HG03469 (cell line): ENCODE data around the gene NPHP4.

ENCODE experiments used
- ATAC-seq: cut with Tn5 transposase; IDR thresholded peaks from one replicate; pipeline ENCODE4 v1.9.1; 2021; ENCODE audit warnings: mild to moderate bottlenecking, moderate library complexity, moderate number of reproducible peaks; ENCODE audit not compliant: unreplicated experiment

The NPHP4 gene

DNA sequence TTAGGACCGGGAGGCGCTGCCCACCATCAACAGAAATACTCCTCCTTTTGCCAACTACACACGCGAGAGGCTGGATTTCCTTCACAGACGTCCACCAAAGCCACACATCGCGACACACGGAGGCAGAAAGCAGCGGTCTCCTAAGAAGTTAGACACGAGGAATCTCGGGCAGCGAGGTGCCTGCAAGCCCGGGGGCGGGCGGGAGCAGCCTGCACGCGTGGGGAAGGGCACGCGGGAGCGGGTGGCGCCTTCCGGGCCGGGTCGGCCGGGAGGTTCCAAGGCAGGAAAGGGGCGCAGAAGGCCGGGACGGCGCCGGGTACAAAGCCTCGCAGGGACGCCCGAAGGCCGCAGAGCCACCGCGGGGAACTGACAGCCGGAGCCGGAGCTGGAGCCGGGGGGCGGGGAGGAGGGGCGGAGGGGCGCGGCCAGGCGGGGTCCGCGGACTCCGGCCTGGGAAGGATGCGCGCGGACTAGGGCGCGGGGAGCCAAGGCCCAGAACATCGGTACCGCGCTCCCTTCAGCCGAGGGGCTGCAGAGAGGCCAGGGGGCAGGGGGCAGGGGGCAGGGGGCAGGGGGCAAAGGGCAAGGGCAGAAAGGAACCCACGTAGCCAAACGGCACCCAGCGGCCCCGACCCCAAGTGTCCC, 722 bp downstream of the NPHP4 start:
- ATAC-seq, result peak; percentile 2

DNA sequence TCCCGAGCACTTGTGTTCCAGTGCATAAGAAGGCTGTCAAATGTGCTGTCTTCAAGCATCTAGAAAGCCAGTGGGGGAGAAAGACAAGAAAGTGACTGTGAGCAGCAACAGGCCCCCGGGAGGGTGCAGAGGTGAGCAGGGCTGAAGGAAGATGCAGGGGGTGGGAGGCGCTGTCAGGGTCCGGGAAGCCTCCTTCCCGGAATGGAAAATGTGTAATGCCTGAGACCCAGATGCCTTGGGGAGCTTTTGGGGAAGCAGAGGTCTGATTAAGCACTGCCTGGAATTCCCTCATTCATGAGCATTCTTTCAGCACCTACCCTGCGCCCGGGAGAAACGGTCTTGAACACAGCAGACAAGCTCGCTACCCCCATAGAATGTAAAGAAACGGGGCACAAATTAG, 1.3 kb downstream of the NPHP4 start:
- ATAC-seq, result no peak

DNA sequence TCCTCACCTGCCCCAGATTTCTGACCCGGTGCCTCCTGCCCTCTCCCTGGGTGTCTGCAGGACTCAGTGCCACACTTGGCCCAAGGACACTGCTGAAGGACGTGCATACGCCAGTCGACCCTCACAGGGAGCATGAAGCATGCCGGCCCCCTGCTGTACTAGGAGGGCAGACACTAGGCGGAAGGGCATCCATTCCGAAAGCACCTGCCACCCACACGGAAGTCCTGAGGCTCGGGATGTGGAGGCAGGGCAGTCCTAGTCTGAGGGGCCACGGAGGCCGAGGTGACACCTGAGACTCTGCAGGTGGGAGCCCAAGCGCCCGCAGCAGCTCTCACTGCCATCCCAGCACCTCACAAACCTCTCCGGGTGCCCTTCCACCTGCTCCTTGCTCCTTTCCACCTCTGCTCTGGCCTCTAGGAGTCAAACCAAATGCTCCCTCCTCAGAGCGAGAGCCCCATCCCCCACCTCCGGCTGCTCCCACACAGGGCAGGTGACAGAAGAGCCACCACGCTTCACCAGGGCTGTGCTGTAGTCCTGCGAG, 2.4 kb downstream of the NPHP4 start:
- ATAC-seq, result no peak

DNA sequence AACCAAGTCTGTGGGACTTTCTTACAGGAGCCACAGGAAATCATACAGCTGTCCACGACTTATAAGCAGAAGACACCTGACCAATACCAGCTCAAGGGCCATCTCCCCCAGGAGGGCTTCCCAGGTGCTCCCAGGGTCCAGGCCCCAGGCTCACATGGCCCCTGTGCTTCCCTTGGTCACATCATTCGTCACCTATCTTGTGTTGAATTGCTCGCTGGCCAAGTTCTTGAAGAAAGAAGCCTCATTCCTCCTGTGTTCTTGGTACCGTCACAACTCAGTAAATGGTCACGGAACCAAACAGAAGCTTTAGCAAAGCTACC, 3.0 kb downstream of the NPHP4 start:
- no peak for ATAC-seq

DNA sequence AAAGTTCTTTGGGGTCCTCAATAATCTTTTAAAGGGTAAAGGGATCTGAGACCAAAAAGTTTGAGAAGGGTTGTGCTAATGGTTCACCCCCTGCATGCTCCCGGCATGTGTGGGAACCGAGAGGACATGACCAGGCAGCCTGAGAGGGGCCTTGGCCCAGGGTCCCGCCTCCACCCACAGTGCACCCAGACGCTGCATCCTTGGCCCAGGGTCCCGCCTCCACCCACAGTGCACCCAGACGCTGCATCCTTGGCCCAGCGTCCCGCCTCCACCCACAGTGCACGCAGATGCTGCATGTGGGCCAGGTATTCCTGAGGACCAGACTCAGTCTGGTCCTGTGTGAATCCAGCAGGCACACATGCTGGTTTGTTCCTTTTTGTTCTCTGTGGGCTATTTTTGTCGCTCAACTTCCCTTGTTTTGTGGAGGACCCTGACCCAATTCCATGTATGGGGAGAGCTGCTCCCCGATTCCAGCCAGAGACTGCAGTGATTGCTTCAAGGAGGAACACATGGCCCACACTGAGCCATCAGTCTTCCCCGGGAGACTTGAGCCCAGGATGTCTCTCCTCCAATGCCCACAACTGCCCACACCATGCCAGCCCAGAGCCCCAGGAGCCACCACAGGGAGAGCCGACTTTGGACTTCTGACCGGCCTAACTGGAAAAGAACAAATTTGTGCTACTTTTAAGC, 3.5 kb downstream of the NPHP4 start:
- no peak for ATAC-seq

DNA sequence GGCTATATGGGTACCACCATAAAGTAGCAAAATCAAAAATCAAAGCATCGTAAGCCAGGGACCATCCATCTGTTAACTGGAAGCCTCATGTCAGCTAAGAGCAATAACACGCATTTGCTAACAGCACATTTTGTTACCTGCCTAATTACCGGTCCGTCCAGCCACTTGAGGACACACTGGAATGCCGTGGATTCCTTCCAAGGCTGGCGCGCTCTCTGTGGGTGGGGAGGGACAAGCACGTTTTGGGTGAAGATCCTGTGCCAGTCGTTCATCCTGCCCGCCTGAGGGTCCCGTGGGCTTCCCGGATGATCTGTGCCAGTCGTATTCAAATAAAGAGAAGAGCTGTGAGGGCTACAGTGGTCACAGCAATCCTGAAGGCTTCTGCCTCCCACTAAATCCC, 6.2 kb downstream of the NPHP4 start:
- no peak for ATAC-seq

DNA sequence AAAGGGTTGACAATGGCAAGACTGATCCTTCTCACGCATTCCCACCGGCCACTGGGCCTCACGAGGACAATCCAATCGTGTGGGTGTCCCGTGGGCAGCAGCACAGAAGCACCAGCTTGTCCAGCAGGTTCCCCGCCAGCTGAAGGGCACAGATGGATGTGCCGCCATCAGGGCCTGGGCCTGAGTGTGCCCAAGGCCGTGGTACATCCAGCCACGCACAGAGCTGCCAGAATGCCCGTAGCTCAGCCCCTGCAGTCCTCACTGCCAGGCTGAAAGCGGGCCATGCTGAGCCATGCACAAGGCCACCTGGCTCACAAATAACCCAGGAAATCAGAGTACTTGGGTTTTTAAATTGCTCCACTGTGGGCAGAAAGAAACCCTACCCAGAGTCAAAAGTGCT, 7.0 kb downstream of the NPHP4 start:
- no peak for ATAC-seq

DNA sequence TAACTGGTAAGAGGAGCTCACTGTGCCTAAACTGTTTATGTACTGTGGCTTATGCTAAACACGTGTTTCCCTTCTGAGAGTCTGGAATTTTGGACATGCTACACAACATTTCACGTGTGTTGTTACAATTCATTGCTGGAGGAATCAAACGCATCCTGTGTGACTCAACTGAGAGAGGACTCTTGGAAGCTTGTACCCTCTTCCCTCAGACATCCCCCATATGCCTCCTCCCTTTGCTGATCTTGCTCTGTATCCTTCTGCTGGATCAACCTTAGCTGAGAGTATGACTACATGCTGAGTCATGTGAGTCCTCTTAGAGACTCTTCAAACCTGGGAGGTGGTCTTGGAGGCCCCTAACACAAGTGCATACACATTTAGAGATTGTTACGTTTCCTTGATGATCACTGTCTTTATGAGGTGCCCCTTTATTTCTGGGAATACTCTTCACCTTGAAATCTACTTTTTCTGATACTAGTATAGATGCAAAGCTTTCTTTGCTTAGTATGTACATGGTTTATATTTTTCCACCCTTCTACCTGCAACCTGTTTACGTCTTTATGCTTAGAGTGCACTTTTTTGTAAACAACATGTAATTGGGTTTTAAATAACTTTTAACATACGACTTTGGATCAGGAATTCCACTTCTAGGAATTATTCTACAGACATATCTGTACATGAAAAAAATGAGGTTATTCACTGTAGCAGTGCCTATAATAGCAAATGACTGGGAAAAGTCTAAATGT, 8.7 kb downstream of the NPHP4 start:
- no peak for ATAC-seq

DNA sequence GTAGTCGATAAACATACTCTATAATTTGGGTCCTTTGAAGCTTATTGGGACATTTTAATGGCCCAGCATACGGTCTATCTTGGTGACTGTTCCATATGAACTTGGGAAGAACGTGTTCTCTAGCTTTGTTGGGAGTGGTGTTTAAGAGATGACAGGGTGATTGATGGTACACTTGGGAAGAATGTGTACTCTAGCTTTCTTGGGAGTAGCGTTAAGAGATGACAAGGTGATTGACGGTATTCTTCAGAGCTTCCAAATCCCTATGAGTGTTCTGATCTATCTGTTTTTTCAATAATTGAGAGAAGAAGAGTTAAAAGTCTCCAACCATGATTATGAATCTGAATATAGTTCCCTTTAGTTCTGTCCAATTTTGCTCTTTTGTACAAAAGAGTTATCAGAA, 9.4 kb downstream of the NPHP4 start:
- no peak for ATAC-seq

DNA sequence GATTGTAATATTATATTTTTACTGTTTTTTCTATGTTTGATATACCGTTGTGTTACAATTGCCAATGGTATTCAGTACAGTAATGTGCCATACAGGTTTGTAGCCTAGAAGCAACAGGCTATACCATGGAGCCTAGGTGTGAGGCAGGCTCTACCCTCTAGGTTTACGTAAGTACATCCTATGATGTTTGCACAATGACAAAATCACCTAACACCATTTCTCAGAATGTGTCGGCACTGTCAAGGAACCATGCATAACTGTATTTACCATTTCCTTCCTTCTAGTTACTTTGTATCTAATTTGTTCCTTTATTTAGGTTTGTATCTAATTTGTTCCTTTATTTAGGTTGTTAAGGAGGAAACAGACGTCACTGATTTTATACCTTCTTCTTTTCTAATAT, 9.9 kb downstream of the NPHP4 start:
- ATAC-seq, result no peak

DNA sequence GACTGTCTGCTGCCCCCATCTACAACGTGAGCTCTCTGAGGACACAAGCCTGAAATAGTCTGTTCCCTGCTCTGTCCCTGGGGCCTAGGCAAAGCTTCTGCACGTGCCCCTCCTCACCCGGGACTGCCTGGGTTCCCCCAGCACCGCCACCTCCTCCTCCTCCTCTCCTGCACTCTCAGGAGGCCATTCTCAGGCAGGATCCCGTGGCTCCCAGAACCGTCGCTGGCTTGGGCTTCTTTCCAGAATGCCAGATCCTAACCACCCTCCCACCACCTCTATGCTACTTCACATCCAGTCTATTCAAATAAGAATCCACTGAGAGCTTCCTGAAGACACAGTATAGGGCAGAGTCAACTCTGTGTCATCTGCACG, 11.2 kb downstream of the NPHP4 start:
- ATAC-seq, result no peak

DNA sequence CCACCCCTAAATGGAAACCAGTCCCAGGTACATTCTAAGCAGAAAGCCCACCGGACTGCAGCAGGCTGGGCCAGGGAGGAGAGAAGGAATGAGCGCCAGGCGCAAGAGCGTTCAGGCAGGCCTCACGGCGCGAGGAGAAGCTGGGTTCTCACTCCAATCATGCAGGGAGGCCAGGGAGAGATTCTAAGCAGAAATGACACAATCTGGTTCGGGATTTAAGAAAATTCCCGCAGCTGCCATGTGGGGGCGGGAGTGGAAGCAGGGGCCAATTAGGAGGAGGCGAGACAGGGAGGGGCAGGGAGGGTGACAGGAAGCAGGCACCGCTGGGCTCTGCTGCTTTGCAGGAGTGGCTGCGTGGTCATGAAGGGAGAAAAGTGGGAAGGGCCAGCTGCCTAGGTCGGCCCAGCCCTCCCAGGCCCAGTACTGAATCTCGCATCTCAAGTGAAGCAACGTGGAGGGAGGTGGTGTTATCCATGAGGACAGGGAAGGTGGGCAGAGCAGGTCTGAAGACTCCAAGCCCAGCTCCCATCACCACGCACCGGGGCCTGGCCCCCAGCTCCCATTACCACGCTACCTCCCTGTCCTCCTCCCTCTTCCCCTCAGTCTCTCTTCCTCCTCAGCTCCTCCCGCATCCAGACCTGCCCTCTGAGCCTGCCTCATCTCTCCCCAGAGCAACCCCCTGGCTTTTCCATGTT, 11.8 kb downstream of the NPHP4 start:
- no peak for ATAC-seq

DNA sequence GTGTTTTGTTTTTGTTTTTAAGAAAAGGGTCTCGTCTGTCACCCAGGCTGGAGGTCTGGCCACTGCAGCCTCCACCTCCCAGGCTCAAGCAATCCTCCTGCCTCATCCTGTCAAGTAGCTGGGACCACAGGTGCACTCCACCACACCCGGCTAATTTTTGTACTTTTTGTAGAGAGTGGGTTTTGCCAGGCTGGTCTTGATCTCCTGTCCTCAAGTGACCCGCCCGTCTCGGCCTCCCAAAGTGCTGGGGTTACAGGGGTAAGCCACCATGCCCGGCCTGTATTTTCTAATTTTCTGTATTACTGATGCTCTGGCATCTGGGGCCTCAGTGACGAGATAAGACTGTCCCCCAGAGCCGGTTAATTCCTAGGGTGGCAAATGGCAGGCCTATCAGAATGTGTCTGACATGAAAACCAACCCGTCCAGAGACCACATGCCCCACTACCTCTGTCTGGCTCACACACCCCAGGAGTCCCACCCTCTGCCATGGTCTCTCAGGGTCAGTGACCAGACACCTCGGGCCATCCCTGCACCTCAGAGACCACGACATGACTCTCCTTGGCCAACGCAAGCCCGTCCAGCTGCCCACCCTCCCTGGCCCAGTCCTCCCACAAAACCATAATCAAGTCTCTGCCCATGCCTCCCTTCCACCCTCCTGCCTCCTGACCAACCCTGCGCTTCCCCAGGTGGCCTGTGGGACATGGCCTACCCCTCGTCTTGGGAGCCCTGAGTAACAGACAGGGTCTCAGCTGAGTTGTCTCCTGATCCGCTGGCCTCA, 12.5 kb downstream of the NPHP4 start:
- no peak for ATAC-seq

DNA sequence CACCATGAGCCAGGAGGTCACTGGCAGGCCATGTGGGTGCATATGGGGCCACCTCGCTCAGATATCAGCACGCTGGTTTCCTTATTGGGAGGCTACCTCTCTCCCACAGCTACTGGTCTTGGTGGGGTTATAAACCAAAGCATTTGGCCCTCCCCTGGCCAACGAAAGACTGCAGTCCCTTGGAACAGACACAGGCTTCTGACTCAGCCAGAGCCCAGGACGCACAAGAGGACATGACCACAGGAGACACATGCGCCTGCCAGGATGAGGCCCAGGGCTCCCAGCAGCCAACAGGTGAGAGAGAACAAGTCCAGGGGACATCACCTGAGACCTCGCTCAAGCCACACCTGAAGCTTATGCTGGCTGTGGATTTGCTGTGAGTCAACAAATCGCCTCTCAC, 13.8 kb downstream of the NPHP4 start:
- ATAC-seq, result no peak

DNA sequence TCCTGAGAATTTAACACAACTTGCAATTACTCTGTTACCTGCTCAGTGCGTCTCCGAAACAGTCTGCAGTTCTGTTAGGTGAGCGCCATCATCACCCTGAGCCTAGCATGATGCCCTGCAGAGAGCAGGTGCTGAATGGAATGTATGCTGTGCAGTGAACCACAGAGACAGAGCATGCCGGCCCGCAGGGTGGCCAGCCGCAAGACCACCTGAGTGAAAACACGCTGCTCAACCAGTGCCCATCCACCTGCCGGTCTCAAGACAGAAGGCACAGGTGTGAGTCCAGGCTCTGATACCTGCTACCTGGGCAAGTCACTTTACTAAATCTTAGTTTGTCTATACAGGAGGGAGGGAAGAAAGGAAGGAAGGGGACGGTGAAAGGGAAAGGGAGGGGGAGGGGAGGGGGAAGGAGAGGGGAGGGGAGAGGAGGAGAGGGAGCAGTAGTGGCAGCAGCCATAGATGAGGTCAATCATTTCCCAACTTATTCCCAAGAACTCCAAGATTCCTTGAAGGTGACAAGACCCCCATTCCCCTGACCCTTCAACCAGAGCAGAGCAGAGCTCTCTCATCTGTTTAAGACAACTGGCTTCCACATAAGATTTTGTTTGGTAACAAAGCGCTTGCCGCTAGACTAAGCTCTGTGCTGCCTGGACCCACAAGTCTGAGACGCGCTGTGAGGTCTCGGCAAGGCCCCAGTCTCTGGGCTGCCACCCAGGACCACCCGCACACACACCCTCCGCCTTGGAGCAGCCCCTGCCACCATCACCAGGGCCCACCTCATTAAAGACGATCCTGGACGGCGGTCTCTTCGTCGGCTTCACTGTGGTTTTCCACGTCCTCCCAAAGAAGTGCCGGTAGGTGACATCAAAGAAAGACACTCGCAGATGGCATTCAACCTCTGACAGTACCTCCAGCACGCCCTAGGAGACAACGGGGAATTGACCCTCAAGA, 14.5 kb downstream of the NPHP4 start:
- no peak for ATAC-seq

DNA sequence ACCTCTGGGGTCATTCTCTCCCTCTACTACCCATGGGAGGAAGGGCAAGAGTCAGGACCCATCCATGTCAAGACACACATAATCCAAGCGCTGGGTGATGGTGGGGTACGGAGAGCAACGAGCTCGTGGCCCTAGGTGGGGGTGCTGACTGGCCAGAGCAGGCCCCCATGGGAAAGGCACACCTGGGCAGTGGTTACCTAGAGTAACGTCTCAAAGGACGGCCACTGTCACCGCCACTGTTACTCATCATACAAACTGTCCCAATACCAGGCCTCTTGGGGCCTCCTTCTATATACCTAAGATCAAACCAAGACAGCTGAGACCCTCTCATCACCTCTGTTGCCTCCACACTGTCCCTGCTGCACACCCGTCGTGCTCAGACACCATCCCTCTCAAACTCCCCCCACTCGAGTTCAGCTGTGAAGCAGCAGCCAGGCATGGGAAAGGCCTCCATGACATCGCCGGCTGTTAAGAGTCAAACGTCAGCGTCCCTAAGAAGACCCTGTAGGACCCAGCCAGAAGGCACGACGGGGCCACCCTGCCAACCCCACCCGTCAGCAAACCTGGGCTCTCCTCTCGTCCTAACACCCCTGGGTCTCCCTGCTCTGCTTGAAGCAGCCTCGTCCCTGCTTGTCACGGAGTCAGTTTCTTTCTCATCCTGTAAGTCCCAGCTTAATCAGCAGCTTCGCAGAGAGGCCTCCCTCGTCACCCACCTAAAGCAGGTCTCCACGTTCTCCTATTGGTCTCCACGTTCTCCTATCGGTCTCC, 15.3 kb downstream of the NPHP4 start:
- ATAC-seq, result no peak

DNA sequence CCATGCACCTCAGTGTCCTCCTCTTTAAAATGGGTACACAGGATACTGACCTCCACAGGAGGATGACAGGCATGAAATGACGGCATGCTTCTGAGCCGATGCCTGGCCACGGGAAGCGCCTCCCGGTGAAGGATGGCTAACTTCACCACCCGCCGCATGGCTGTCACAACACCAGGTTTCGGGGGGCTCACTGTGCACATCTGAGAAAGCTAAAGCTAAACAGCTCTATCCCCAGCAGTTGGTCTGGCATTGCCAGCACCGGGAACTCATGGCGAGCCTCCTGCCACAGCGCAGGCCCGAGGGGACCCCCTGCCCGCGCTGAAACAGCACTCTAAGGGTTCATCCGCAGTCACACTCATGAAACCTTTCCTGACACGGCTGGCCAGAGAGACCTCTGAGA, 16.0 kb downstream of the NPHP4 start:
- no peak for ATAC-seq

DNA sequence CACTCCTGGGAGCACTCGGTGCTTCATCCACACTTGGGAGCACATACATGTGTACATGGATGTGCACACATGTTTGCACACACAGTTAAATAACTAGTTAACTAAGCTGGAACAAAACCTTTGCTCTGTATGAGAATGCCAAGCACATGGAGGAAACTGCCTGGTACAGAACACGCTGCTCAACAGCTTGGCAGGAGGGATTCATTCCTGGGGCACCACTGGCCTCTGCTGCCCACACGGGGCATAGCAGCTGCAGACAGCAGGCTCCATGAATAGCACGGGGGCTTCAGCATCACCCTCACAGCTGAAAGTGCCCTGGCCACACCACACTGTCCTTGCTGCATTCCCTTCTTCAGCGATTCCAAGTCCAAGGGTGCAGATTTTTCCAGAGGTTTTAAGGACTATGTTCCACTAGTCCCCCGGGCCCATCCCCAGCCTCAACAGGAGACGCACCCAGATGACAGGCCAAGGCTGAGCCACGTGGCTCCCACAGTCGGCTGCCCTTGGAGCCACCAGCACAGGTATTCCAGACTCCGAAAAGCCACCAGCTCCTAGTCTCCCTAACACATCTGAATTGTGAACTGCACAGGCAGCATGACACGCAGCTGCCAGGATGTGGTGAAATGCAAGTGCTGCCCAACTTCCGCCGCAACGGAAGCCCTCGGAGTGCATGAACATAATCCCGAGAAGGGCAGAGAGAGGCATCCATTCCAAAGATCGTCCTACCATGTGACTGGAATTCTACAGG, 16.9 kb downstream of the NPHP4 start:
- ATAC-seq, result no peak
